Uterus (tissue), 4 donors: ENCODE data around the gene RASAL2. TPM values are rescaled to one million over a fixed set of nuclear protein-coding genes. Genes with fewer than 3 reads are reported as not detected.

Experiments used
- DNase-seq, 2 donors: peaks; one replicate each; pipeline ENCODE4 v3.0.0-alpha.2; 2019 to 2020
- H3K27ac ChIP-seq, 2 donors: fragments of 200-600 bp; sonication (generic); 1 replicate in 1 of 2; 2 replicates in 1 of 2; pipeline ENCODE4 v1.5.1; 2016 to 2018
- H3K27me3 ChIP-seq, 2 donors: fragments of 200-600 bp; sonication (generic); one replicate each; pipeline ENCODE4 v1.5.1; 2018 to 2019; ENCODE audit warnings: control low read depth in 1 of 2
- H3K36me3 ChIP-seq, 2 donors: fragments of 200-600 bp; sonication (generic); one replicate each; pipeline ENCODE4 v1.5.1; 2019; ENCODE audit warnings: control low read depth in 1 of 2
- H3K4me1 ChIP-seq, 2 donors: fragments of 200-600 bp; sonication (generic); one replicate each; pipeline ENCODE4 v1.5.1; 2018 to 2019; ENCODE audit warnings: control low read depth in 1 of 2
- H3K4me3 ChIP-seq, 2 donors: fragments of 200-600 bp; sonication (generic); 1 replicate in 1 of 2; 2 replicates in 1 of 2; pipeline ENCODE4 v1.5.1; 2018 to 2019; ENCODE audit warnings: mild to moderate bottlenecking in 1 of 2
- H3K9me3 ChIP-seq, 2 donors: fragments of 200-600 bp; sonication (generic); one replicate each; pipeline ENCODE4 v1.5.1; 2019; ENCODE audit warnings: control low read depth in 1 of 2
- CTCF ChIP-seq, 4 experiments: fragments of 200-600 bp in 2 of 4; fragments of 450-650 bp in 2 of 4; sonication (generic) in 2 of 4; IDR thresholded peaks; one replicate each; pipeline ENCODE4 v1.5.1; 2016 to 2019; ENCODE audit warnings: antibody characterized with exemption in 4 of 4, mild to moderate bottlenecking in 2 of 4, moderate library complexity in 1 of 4
- POLR2A ChIP-seq, 2 donors: fragments of 450-650 bp; IDR thresholded peaks; one replicate each; pipeline ENCODE4 v1.6.1; 2016; ENCODE audit warnings: antibody characterized with exemption in 2 of 2, mild to moderate bottlenecking in 1 of 2, moderate library complexity in 1 of 2
- intact Hi-C: fragments of 100-400 bp; cut with DNase I; formaldehyde crosslinking; loops from one replicate; pipeline ENCODE4 v1.15.1; 2023; ENCODE audit warnings: low total_unique reads
- total RNA-seq, 4 donors: library from RNA; depleted of rRNA in 3 of 4; stranded (reverse); fragments of >200 nt in 3 of 4; gene quantifications; one replicate each; pipeline versions ENCODE4 v1.1.0 to v1.2.4, GENCODE V29; 2014 to 2023
- donor health status: DM: yes; HTN: yes; CAD: no.

RASAL2 gene
- total RNA-seq, 4 donors from 2014 or later = 10.0 to 42.5 (median 29.8) TPM

DNA sequence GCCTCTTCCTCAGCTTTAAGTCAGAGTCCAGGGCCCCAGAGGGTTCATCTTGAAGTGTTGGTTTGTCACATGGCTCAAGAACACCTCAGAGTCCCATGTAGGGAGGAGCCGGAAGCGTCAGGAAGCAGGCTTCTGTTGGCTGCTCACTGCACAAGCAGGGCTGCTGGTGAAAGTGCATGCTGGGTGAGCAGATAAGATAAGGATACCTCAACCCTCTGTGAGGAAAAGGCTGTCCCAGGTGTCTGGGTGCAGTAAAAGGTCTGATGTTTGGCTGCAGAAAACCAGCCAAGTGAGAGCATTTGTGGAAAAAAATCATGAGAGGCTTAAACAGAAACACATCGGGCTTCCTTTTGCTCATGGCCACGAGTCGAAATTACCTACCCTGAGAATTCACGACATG is 412.8 kb downstream of the RASAL2 start:
- no peaks in the 10 kb centered on the region for H3K9me3 ChIP-seq
- DNase-seq = no peak
- intact Hi-C loops = no loop called here
- H3K4me1 ChIP-seq = no peaks in the 10 kb centered on the region
- H3K27ac ChIP-seq = no peak overlapping the region
- no peak for TF ChIP-seq POLR2A (IDR thresholded peaks at IDR 0.05)
- no peak for TF ChIP-seq CTCF (IDR thresholded peaks at IDR 0.05)
- no peaks in the 10 kb centered on the region for H3K27me3 ChIP-seq
- H3K4me3 ChIP-seq = no peak overlapping the region
- no peaks in the 10 kb centered on the region for H3K36me3 ChIP-seq

GRCh38 chr1:178509414-178510007 is 415.6 kb downstream of the RASAL2 start:
- no peak for DNase-seq
- no peaks in the 10 kb centered on the region for H3K27me3 ChIP-seq
- intact Hi-C loops = no loop called here
- H3K4me3 ChIP-seq = no peak overlapping the region
- no peak overlapping the region for H3K27ac ChIP-seq
- no peak for TF ChIP-seq POLR2A (IDR thresholded peaks at IDR 0.05)
- TF ChIP-seq CTCF (IDR thresholded peaks at IDR 0.05) = no peak
- H3K4me1 ChIP-seq = no peaks in the 10 kb centered on the region
- no peaks in the 10 kb centered on the region for H3K36me3 ChIP-seq
- H3K9me3 ChIP-seq = no peaks in the 10 kb centered on the region

DNA sequence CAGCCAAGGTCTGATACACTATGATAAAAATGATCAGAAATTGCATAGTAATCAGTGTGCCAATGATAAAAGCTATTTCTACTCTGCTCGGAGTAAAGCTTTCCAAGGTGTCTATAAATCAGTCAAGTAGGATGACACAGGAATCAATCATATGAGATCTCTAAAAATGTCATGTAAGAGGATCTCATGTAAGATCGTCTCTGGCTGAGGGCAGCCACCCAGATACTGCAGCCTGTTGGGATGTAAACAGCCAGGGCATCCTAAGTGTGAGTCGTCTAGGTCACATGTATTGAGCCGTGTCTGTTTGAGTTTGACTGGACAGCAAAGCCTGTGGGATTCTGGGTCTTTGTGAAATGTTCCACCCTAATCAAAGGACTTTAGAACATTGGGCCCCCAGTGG is 416.3 kb downstream of the RASAL2 start:
- intact Hi-C loops = no loop called here
- Histone ChIP-seq H3K4me3 (no peak overlapping the region), H3K27me3 (no peaks in the 10 kb centered on the region), H3K27ac (no peak overlapping the region), H3K9me3 (no peaks in the 10 kb centered on the region), H3K36me3 (no peaks in the 10 kb centered on the region), H3K4me1 (no peaks in the 10 kb centered on the region)
- TF ChIP-seq POLR2A (IDR thresholded peaks at IDR 0.05) (no peak), CTCF (IDR thresholded peaks at IDR 0.05) (no peak)
- no peak for DNase-seq

DNA sequence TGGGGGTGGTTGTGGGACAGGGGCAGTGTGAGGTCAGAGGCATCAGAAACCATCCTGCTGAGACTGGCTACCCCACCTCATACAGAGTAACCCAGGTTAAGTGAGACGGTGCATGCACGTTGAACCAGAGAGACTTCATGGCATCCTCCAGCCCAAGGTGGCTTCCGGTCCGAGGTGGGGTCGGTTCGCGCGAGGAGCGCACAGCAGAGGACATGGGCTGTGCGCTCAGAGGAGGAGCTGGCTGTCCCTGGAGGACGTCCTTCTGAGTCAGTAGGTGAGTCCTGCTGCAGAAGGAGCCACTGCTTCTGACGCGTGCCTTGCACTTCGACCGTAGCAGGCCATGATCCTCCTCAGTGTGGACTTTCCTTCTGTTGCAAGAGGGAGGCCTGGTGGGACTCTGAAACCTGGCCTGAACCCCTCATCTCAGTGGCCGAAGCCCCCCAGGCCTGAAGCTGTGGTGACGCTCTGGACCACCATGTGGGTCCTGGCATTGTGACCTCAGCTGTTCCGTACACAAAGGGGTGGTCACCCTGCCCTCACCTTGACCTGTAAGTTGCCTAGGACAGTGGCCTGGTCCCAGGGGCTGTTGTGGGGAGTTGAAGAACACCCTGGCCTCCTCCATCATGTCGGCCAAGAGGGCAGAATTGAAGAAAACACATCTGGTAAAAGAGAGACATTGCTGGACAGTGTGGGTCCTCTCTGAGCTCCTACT is 418.8 kb downstream of the RASAL2 start, which contains the start of gene TEX35:
TEX35 (plus strand) TSS at position 544 of the 712 bp plus-strand sequence; CDS start at position 624, 80 bp downstream.
- no peak for DNase-seq
- Histone ChIP-seq H3K4me1 (no peaks in the 10 kb centered on the region), H3K36me3 (no peaks in the 10 kb centered on the region), H3K27me3 (no peaks in the 10 kb centered on the region), H3K9me3 (no peaks in the 10 kb centered on the region), H3K4me3 (no peak within 1 kb of the TSS), H3K27ac (no peak within 1 kb of the TSS)
- TF ChIP-seq CTCF (IDR thresholded peaks at IDR 0.05) (no peak), POLR2A (IDR thresholded peaks at IDR 0.05) (no peak)
- intact Hi-C loops = no loop called here

- Histone ChIP-seq H3K36me3 (no peaks in the 10 kb centered on the region), H3K4me1 (no peaks in the 10 kb centered on the region), H3K4me3 (no peak overlapping the region), H3K27ac (no peak overlapping the region), H3K9me3 (no peaks in the 10 kb centered on the region), H3K27me3 (no peaks in the 10 kb centered on the region)
- intact Hi-C loops = no loop called here
- no peak for DNase-seq
- TF ChIP-seq POLR2A (IDR thresholded peaks at IDR 0.05) = no peak
These were observed 419.5 kb downstream of the RASAL2 start for GRCh38 chr1:178513278-178513983.
